ENCODE measurements around the gene RAX2. TPM values are rescaled to one million over a fixed set of nuclear protein-coding genes. Genes with fewer than 3 reads are reported as not detected.

Gene RAX2
- total and polyA plus RNA-seq, 2 of the 13 experiments (the other 11 are each of a cell fraction or from before 2014, with no cell fraction given), result not detected

DNA sequence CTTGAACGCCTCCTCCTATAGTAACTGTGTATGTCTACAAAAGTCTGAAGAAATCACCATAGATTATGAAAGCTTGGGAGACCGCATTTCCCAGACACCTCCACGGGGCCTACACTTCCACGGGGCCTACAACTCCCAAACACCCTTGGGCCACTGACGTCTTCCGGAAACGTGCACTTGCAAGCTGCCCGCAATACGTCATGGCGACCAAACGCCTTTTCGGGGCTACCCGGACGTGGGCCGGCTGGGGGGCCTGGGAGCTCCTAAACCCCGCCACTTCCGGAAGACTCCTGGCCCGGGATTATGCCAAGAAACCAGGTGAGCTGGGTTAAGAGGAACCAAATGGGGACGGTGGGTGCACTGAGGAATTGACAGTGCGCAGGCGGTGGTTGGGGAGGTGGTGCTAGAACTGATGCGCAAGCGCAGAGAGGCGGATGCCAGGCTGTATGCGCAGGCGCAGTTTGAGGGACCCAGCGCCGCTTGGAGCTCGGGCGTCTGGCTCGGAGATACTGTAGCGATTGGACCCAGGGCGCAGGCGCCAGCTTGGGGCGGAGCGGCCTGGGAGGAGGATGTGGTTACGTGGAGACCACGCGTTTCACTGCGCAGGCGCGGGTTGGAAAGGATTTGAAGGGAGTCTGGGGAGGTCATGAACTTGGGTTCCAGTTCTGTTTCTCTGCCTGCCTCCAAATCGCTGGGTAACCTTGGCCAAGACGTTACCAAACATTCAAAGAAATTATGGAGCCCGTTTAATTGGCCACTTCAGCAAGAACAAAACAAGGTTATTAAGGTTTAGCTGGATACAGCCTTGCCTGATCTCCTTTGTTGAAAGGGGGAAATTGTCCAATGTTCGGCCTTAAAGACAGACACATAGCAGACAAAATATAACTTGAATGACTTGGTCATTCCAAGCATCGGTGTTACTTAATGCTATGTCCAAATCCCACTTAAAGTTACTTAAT is 9.2 kb downstream of the RAX2 start, which contains the start of gene MRPL54 (continued):
- TF ChIP-seq ETV5 (CRISPR knock-in tag; IDR thresholded peaks at IDR 0.05; ENCODE audit: borderline replicate concordance), result peak; percentile 82
- 0 out of 2 replicates have a peak, but pooled peaks have one; percentile 29 for TF ChIP-seq ZBTB7B (CRISPR knock-in tag; IDR thresholded peaks at IDR 0.05)
- peak; percentile 71 for TF ChIP-seq ZNF605 (CRISPR knock-in tag; IDR thresholded peaks at IDR 0.05)
- TF ChIP-seq, protein P1, sequence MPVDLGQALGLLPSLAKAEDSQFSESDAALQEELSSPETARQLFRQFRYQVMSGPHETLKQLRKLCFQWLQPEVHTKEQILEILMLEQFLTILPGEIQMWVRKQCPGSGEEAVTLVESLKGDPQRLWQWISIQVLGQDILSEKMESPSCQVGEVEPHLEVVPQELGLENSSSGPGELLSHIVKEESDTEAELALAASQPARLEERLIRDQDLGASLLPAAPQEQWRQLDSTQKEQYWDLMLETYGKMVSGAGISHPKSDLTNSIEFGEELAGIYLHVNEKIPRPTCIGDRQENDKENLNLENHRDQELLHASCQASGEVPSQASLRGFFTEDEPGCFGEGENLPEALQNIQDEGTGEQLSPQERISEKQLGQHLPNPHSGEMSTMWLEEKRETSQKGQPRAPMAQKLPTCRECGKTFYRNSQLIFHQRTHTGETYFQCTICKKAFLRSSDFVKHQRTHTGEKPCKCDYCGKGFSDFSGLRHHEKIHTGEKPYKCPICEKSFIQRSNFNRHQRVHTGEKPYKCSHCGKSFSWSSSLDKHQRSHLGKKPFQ (CRISPR knock-in tag; IDR thresholded peaks at IDR 0.05; ENCODE audit: insufficient replicate concordance), result peak; percentile 39
- TF ChIP-seq KLF11 (CRISPR knock-in tag; IDR thresholded peaks at IDR 0.05), result no peak; the same call in 1 of the 2 replicates
- TF ChIP-seq SIN3A (IDR thresholded peaks at IDR 0.05; ENCODE audit: borderline replicate concordance, low read depth, low read length), result peak; percentile 57; the same call in 1 of the 2 replicates
- no peak for TF ChIP-seq ZNF629 (CRISPR knock-in tag; conservative IDR thresholded peaks at IDR 0.05)
- no peak for TF ChIP-seq ARNT (IDR thresholded peaks at IDR 0.05)
- TF ChIP-seq, protein P2, sequence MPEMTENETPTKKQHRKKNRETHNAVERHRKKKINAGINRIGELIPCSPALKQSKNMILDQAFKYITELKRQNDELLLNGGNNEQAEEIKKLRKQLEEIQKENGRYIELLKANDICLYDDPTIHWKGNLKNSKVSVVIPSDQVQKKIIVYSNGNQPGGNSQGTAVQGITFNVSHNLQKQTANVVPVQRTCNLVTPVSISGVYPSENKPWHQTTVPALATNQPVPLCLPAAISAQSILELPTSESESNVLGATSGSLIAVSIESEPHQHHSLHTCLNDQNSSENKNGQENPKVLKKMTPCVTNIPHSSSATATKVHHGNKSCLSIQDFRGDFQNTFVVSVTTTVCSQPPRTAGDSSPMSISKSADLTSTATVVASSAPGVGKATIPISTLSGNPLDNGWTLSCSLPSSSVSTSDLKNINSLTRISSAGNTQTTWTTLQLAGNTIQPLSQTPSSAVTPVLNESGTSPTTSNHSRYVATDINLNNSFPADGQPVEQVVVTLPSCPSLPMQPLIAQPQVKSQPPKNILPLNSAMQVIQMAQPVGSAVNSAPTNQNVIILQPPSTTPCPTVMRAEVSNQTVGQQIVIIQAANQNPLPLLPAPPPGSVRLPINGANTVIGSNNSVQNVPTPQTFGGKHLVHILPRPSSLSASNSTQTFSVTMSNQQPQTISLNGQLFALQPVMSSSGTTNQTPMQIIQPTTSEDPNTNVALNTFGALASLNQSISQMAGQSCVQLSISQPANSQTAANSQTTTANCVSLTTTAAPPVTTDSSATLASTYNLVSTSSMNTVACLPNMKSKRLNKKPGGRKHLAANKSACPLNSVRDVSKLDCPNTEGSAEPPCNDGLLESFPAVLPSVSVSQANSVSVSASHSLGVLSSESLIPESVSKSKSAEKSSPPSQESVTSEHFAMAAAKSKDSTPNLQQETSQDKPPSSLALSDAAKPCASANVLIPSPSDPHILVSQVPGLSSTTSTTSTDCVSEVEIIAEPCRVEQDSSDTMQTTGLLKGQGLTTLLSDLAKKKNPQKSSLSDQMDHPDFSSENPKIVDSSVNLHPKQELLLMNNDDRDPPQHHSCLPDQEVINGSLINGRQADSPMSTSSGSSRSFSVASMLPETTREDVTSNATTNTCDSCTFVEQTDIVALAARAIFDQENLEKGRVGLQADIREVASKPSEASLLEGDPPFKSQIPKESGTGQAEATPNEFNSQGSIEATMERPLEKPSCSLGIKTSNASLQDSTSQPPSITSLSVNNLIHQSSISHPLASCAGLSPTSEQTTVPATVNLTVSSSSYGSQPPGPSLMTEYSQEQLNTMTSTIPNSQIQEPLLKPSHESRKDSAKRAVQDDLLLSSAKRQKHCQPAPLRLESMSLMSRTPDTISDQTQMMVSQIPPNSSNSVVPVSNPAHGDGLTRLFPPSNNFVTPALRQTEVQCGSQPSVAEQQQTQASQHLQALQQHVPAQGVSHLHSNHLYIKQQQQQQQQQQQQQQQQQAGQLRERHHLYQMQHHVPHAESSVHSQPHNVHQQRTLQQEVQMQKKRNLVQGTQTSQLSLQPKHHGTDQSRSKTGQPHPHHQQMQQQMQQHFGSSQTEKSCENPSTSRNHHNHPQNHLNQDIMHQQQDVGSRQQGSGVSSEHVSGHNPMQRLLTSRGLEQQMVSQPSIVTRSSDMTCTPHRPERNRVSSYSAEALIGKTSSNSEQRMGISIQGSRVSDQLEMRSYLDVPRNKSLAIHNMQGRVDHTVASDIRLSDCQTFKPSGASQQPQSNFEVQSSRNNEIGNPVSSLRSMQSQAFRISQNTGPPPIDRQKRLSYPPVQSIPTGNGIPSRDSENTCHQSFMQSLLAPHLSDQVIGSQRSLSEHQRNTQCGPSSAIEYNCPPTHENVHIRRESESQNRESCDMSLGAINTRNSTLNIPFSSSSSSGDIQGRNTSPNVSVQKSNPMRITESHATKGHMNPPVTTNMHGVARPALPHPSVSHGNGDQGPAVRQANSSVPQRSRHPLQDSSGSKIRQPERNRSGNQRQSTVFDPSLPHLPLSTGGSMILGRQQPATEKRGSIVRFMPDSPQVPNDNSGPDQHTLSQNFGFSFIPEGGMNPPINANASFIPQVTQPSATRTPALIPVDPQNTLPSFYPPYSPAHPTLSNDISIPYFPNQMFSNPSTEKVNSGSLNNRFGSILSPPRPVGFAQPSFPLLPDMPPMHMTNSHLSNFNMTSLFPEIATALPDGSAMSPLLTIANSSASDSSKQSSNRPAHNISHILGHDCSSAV (CRISPR knock-in tag; IDR thresholded peaks at IDR 0.05; ENCODE audit: borderline replicate concordance), result no peak
- no peak for TF ChIP-seq ZBTB8A (CRISPR knock-in tag; IDR thresholded peaks at IDR 0.05; ENCODE audit: borderline replicate concordance, low read depth)
- TF ChIP-seq ZIK1 (CRISPR knock-in tag; IDR thresholded peaks at IDR 0.05; ENCODE audit: borderline replicate concordance, low read depth), result no peak
- no peak for TF ChIP-seq TP53 (CRISPR knock-in tag; conservative IDR thresholded peaks at IDR 0.05)
- TF ChIP-seq ZNF468 (CRISPR knock-in tag; IDR thresholded peaks at IDR 0.05), result no peak
- no peak for TF ChIP-seq CC2D1A (CRISPR knock-in tag; IDR thresholded peaks at IDR 0.05)
- TF ChIP-seq, protein P3, sequence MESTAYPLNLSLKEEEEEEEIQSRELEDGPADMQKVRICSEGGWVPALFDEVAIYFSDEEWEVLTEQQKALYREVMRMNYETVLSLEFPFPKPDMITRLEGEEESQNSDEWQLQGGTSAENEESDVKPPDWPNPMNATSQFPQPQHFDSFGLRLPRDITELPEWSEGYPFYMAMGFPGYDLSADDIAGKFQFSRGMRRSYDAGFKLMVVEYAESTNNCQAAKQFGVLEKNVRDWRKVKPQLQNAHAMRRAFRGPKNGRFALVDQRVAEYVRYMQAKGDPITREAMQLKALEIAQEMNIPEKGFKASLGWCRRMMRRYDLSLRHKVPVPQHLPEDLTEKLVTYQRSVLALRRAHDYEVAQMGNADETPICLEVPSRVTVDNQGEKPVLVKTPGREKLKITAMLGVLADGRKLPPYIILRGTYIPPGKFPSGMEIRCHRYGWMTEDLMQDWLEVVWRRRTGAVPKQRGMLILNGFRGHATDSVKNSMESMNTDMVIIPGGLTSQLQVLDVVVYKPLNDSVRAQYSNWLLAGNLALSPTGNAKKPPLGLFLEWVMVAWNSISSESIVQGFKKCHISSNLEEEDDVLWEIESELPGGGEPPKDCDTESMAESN (CRISPR knock-in tag; conservative IDR thresholded peaks at IDR 0.05), result no peak
- 0 out of 2 replicates have a peak, but pooled peaks have one; percentile 57 for TF ChIP-seq ZMAT3 (CRISPR knock-in tag; conservative IDR thresholded peaks at IDR 0.05)
- peak; percentile 71; the same call in 1 of the 2 replicates for TF ChIP-seq ZSCAN31 (CRISPR knock-in tag; IDR thresholded peaks at IDR 0.05; ENCODE audit: low read depth)
